Stimulated activated naive CD8-positive, alpha-beta T cell treated with anti-CD3 and anti-CD28 coated beads, Interleukin-15, Interleukin-2, amounts not matched to agents 100 ng/mL and 50 ng/mL, for 24 hours (primary cell): ENCODE measurements around the gene ADGRG6.

Experiments used
- H3K27ac Mint-ChIP-seq: one replicate; pipeline ENCODE4 v1.8.0; 2021; ENCODE audit warnings: mild to moderate bottlenecking, mixed read lengths
- H3K27me3 Mint-ChIP-seq: one replicate; pipeline ENCODE4 v1.8.0; 2021; ENCODE audit warnings: mixed read lengths
- H3K36me3 Mint-ChIP-seq: one replicate; pipeline ENCODE4 v1.8.0; 2021; ENCODE audit warnings: low read depth, mixed read lengths
- H3K4me1 Mint-ChIP-seq: one replicate; pipeline ENCODE4 v1.8.0; 2021; ENCODE audit warnings: low read depth, mixed read lengths
- H3K4me3 Mint-ChIP-seq: one replicate; pipeline ENCODE4 v1.8.0; 2021; ENCODE audit warnings: mild to moderate bottlenecking, mixed read lengths
- H3K9me3 Mint-ChIP-seq: one replicate; pipeline ENCODE4 v1.8.0; 2021; ENCODE audit warnings: mixed read lengths

Gene ADGRG6

GRCh38 chr6:142361345-142361744 lies 59.5 kb downstream of the ADGRG6 start:
- Mint-ChIP-seq H3K36me3 (no peaks in the 10 kb centered on the region), H3K27me3 (peaks cover 6% of the 10 kb centered on the region), H3K27ac (no peak overlapping the region), H3K4me1 (peaks cover 20% of the 10 kb centered on the region), H3K4me3 (no peak overlapping the region), H3K9me3 (no peaks in the 10 kb centered on the region)

GRCh38 chr6:142361779-142362750 lies 60.3 kb downstream of the ADGRG6 start:
- Mint-ChIP-seq H3K27ac (no peak overlapping the region), H3K4me1 (peaks cover 13% of the 10 kb centered on the region), H3K9me3 (no peaks in the 10 kb centered on the region), H3K36me3 (no peaks in the 10 kb centered on the region), H3K4me3 (no peak overlapping the region), H3K27me3 (peaks cover 6% of the 10 kb centered on the region)

- H3K4me3 Mint-ChIP-seq = no peak overlapping the region
- peaks cover 10% of the 10 kb centered on the region for H3K27me3 Mint-ChIP-seq
- no peaks in the 10 kb centered on the region for H3K36me3 Mint-ChIP-seq
- H3K9me3 Mint-ChIP-seq = no peaks in the 10 kb centered on the region
- no peaks in the 10 kb centered on the region for H3K4me1 Mint-ChIP-seq
- no peak overlapping the region for H3K27ac Mint-ChIP-seq
Measured at GRCh38 chr6:142367061-142367460, 65.3 kb downstream of the ADGRG6 start.

DNA sequence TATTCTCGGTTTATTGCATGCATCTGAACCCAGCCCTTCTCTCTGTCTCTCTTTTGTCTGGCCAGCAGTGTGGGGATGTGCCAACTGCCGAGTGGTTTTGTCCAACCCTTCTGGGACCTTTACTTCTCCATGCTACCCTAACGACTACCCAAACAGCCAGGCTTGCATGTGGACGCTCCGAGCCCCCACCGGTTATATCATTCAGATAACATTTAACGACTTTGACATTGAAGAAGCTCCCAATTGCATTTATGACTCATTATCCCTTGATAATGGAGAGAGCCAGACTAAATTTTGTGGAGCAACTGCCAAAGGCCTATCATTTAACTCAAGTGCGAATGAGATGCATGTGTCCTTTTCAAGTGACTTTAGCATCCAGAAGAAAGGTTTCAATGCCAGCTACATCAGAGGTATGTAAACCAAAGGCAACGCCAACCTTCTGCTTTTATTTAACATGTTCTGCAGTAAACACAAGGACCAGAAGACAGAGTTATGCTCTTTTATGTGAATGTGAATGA lies 65.8 kb downstream of the ADGRG6 start:
- H3K9me3 Mint-ChIP-seq = no peaks in the 10 kb centered on the region
- no peaks in the 10 kb centered on the region for H3K4me1 Mint-ChIP-seq
- H3K27me3 Mint-ChIP-seq = peaks cover 10% of the 10 kb centered on the region
- H3K4me3 Mint-ChIP-seq = no peak overlapping the region
- H3K36me3 Mint-ChIP-seq = no peaks in the 10 kb centered on the region
- H3K27ac Mint-ChIP-seq = no peak overlapping the region

- no peaks in the 10 kb centered on the region for H3K36me3 Mint-ChIP-seq
- H3K9me3 Mint-ChIP-seq = no peaks in the 10 kb centered on the region
- H3K27ac Mint-ChIP-seq = no peak overlapping the region
- no peak overlapping the region for H3K4me3 Mint-ChIP-seq
- no peaks in the 10 kb centered on the region for H3K4me1 Mint-ChIP-seq
- H3K27me3 Mint-ChIP-seq = peaks cover 10% of the 10 kb centered on the region
Measured at GRCh38 chr6:142369266-142369665, 67.5 kb downstream of the ADGRG6 start.

GRCh38 chr6:142372348-142372747 lies 70.5 kb downstream of the ADGRG6 start:
- no peak overlapping the region for H3K4me3 Mint-ChIP-seq

DNA sequence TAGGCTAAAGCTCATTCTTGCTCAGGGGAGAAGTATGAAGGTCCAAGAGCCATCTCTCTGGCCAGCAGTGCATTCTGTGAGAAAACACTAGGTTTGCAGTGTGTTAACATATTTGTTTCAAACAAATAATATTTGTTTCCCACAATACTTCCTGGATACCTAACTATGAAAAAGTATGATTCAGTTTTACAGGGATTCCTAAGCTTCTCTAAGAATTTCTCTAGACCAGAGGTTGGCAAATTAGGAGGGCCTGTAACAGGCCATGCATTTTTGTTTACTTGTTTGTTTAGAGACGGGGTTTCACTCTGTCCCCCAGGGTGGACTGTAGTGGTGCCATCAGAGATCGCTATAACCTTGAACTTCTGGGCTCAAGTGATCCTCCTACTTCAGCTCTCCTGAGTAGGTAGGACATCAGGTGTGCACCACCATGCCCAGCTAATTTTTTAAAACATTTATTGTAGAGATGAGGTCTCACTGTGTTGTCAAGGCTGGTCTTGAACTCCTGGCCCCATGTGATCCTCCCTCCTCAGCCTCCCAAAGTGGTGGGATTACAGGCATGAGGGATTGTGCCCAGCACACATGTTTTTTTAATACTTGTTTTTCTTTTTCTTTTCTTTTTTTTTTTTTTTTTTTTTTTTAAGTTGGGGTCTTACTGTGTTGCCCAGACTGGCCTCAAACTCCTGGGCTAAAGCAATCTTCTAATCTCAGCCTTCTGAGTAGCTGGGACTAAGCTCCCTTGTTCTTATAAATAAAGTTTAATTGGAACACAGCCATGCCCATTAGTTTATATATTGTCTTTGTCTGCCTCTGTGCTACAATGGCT lies 71.7 kb downstream of the ADGRG6 start:
- no peaks in the 10 kb centered on the region for H3K36me3 Mint-ChIP-seq
- no peaks in the 10 kb centered on the region for H3K4me1 Mint-ChIP-seq
- no peaks in the 10 kb centered on the region for H3K9me3 Mint-ChIP-seq
- H3K27me3 Mint-ChIP-seq = peaks cover 6% of the 10 kb centered on the region
- H3K27ac Mint-ChIP-seq = no peak overlapping the region
- no peak overlapping the region for H3K4me3 Mint-ChIP-seq

More at GRCh38 chr6:142372348-142372747, 70.5 kb downstream of the ADGRG6 start:
- Mint-ChIP-seq H3K27ac (no peak overlapping the region), H3K4me1 (no peaks in the 10 kb centered on the region), H3K27me3 (peaks cover 3% of the 10 kb centered on the region), H3K9me3 (no peaks in the 10 kb centered on the region), H3K36me3 (no peaks in the 10 kb centered on the region)

DNA sequence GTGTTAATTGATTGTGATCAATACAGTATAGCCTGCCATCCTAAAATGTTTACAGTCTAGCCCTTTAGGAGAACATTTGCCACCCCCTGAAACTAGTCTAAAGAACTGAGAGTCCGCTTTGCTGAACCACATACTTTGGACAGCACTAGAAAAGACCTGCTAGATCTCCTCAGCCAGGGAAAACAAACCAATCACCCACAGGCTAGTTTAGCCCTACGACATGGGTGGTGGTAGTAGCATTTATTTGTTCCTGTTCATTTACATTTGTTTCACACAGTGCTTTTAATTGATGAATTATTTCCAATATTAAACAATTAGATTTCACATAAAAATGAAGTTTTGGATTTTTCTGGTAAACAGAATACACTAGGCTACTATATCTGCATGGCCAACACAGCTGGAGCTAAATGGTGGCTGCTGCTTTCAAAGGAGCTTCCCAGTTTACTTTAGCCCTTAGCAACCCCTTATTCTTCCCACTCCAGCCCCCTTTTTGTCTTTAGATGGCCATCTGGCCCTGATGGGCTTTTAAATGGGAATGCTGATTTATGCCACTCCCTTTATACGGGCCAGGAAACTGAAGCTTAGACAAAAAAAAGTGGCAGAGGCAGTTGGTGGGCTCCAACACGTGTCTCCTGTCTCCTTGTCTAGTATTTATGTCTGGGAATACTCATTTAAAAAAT lies 72.4 kb downstream of the ADGRG6 start:
- no peak overlapping the region for H3K4me3 Mint-ChIP-seq
- no peak overlapping the region for H3K27ac Mint-ChIP-seq
- peaks cover 6% of the 10 kb centered on the region for H3K27me3 Mint-ChIP-seq
- H3K9me3 Mint-ChIP-seq = no peaks in the 10 kb centered on the region
- no peaks in the 10 kb centered on the region for H3K36me3 Mint-ChIP-seq
- no peaks in the 10 kb centered on the region for H3K4me1 Mint-ChIP-seq

DNA sequence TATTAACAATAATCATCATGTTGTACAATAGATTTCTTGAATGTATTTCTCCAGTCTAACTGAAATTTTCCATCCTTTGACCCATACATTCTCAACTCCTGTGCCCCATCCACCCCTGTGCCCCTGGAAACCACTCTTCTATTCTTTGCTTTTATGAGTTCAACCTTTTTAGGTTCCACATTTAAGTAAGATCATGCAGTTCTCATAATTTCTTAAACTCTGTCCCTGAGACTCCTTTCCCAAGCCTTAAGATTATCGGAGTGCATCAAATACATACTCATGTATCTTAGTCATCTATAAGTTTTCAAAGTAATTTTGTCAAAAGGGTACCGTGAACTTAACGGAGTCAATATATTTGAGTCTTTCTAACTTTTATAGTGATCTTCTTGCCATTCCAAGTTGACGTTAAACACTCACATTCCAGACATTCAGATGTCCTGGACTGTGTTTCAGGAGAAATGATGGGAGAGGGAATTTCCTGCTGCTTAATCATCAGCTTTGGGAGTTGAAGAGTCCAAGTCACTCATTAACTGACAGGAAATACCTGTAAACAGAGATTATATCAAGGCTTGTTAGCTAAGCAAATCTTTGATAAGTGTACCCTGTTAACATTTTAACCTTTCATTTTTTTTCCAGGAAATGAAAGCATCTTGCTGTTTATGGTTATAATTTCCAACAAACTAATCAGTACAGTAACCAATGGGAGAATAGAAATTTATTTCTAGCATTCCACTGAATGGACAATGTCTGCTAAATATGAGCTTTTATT lies 73.3 kb downstream of the ADGRG6 start:
- H3K36me3 Mint-ChIP-seq = no peaks in the 10 kb centered on the region
- H3K27me3 Mint-ChIP-seq = peaks cover 2% of the 10 kb centered on the region
- H3K27ac Mint-ChIP-seq = no peak overlapping the region
- H3K4me3 Mint-ChIP-seq = no peak overlapping the region
- no peaks in the 10 kb centered on the region for H3K9me3 Mint-ChIP-seq
- H3K4me1 Mint-ChIP-seq = no peaks in the 10 kb centered on the region

GRCh38 chr6:142376115-142376514 lies 74.3 kb downstream of the ADGRG6 start:
- Mint-ChIP-seq H3K27me3 (peaks cover 2% of the 10 kb centered on the region), H3K4me3 (no peak overlapping the region), H3K27ac (no peak overlapping the region), H3K36me3 (no peaks in the 10 kb centered on the region), H3K9me3 (no peaks in the 10 kb centered on the region), H3K4me1 (no peaks in the 10 kb centered on the region)

DNA sequence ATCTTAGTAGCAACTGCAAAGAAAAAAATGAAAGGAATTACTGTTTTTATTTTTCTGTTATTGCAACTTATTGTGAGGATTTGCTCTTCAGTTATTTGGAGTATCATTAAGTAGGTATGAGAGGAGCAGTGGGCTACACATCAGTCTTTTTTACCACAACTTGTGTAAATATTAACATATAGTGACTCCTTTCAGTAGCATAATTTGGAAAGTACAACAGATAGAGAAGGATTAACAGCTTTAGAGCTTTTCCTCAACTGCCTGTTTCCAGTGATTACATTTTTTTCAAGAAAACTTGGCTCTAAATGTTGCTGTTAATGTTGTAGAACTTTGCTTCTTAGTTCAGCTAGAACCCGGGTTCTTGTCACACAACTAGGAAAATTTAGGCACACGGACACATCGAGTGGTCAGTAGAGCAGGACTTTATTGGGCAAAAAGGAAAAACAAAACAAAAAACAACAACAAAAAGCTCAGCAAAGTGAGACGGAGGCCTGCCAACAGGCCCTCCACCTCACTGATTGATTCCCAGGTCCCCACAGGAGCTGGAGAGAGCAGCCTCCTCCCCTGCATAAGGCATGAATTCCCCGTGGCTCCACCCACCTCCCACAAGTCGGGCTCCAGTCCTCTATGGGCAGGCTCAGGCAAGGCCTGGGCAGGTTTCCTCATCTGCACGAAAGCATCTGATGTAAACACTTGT lies 75.1 kb downstream of the ADGRG6 start:
- Mint-ChIP-seq H3K27me3 (peaks cover 5% of the 10 kb centered on the region), H3K4me1 (no peaks in the 10 kb centered on the region), H3K9me3 (no peaks in the 10 kb centered on the region), H3K36me3 (no peaks in the 10 kb centered on the region), H3K4me3 (no peak overlapping the region), H3K27ac (no peak overlapping the region)

- Mint-ChIP-seq H3K27ac (no peak overlapping the region), H3K36me3 (no peaks in the 10 kb centered on the region), H3K4me1 (no peaks in the 10 kb centered on the region), H3K27me3 (peaks cover 5% of the 10 kb centered on the region), H3K4me3 (no peak overlapping the region), H3K9me3 (no peaks in the 10 kb centered on the region)
Measured at GRCh38 chr6:142377497-142377848, 75.7 kb downstream of the ADGRG6 start.

GRCh38 chr6:142378138-142378875 lies 76.5 kb downstream of the ADGRG6 start:
- peaks cover 5% of the 10 kb centered on the region for H3K27me3 Mint-ChIP-seq
- H3K4me1 Mint-ChIP-seq = no peaks in the 10 kb centered on the region
- H3K4me3 Mint-ChIP-seq = no peak overlapping the region
- no peaks in the 10 kb centered on the region for H3K9me3 Mint-ChIP-seq
- no peaks in the 10 kb centered on the region for H3K36me3 Mint-ChIP-seq
- no peak overlapping the region for H3K27ac Mint-ChIP-seq
